IMR-90 (cell line): ENCODE measurements around the gene ZNF581. TPM values are rescaled to one million over a fixed set of nuclear protein-coding genes. Genes with fewer than 3 reads are reported as not detected.

Source experiments
- ATAC-seq: fragments of 200-7000 bp; cut with Tn5 transposase; 2 replicates; pipeline ENCODE4 v1.9.1; 2020; ENCODE audit warnings: low read depth, mild to moderate bottlenecking, moderate library complexity
- BruUV-seq: library from RNA; stranded (reverse); fragments of 400-500 nt; replicated peaks from 2 replicates; lab custom pipeline; 2021; lab: Mats Ljungman, UMichigan
- CTCF ChIA-PET: fragments of 300-600 bp; formaldehyde crosslinking; extraction: SDS; loops from one replicate; lab custom pipeline; 2021; ENCODE audit warnings: antibody characterized with exemption; lab: Yijun Ruan, JAX
- POLR2A ChIA-PET: fragments of 300-600 bp; sonication (Branson Sonifier 250); formaldehyde crosslinking; loops from one replicate; lab custom pipeline; 2022; ENCODE audit warnings: antibody characterized with exemption; ENCODE audit not compliant: unreplicated experiment; lab: Charles Lee
- DNase-seq: peaks from one replicate; pipeline ENCODE4 v3.0.0; 2013
- H2AFZ ChIP-seq: replicated peaks from 2 replicates; pipeline ENCODE3; 2013; ENCODE audit warnings: low read length, mild to moderate bottlenecking; ENCODE audit not compliant: poor library complexity
- H2AK5ac ChIP-seq: 2 replicates; pipeline ENCODE4 v1.6.1; 2013; ENCODE audit warnings: low read depth, low read length, inconsistent platforms
- H2AK9ac ChIP-seq: replicated peaks from 2 replicates; pipeline ENCODE3; 2013; ENCODE audit warnings: mild to moderate bottlenecking, low read depth, low read length, moderate library complexity; ENCODE audit not compliant: poor library complexity
- H2BK120ac ChIP-seq: 2 replicates; pipeline ENCODE4 v1.6.1; 2013; ENCODE audit warnings: low read depth, low read length, inconsistent platforms
- H2BK15ac ChIP-seq: 3 replicates; pipeline ENCODE4 v1.6.1; 2013; ENCODE audit warnings: low read depth, low read length, inconsistent platforms
- H2BK20ac ChIP-seq: 2 replicates; pipeline ENCODE4 v1.6.1; 2013; ENCODE audit warnings: low read depth, mild to moderate bottlenecking, inconsistent platforms, low read length, moderate library complexity
- H2BK5ac ChIP-seq: 2 replicates; pipeline ENCODE4 v1.6.1; 2013; ENCODE audit warnings: mild to moderate bottlenecking, low read depth, low read length, inconsistent platforms; ENCODE audit not compliant: poor library complexity, severe bottlenecking
- H3K14ac ChIP-seq: replicated peaks from 2 replicates; pipeline ENCODE4 v1.6.1; 2013; ENCODE audit warnings: low read depth, low read length, inconsistent platforms
- H3K18ac ChIP-seq: 2 replicates; pipeline ENCODE4 v1.6.1; 2013; ENCODE audit warnings: low read depth, low read length, control low read depth
- H3K23ac ChIP-seq: 2 replicates; pipeline ENCODE4 v1.6.1; 2013; ENCODE audit warnings: low read depth, low read length, inconsistent platforms
- H3K27ac ChIP-seq: 2 replicates; pipeline ENCODE4 v1.5.1; 2013; ENCODE audit warnings: mild to moderate bottlenecking, control low read depth, low read length; ENCODE audit not compliant: insufficient read depth
- H3K27me3 ChIP-seq: 2 replicates; pipeline ENCODE4 v1.6.1; 2013; ENCODE audit warnings: low read length; ENCODE audit not compliant: control insufficient read depth, insufficient read depth
- H3K36me3 ChIP-seq: 2 replicates; pipeline ENCODE4 v1.6.1; 2013; ENCODE audit warnings: low read length, mixed read lengths; ENCODE audit not compliant: control insufficient read depth, insufficient read depth
- H3K4ac ChIP-seq: 2 replicates; pipeline ENCODE4 v1.6.1; 2013; ENCODE audit warnings: low read depth, low read length, inconsistent platforms
- H3K4me1 ChIP-seq: 2 replicates; pipeline ENCODE4 v1.6.1; 2013; ENCODE audit warnings: low read length, mixed read lengths; ENCODE audit not compliant: control insufficient read depth, insufficient read depth
- H3K4me2 ChIP-seq: 2 replicates; pipeline ENCODE4 v1.6.1; 2013; ENCODE audit warnings: low read depth, mild to moderate bottlenecking, control low read depth, low read length, moderate library complexity
- H3K4me3 ChIP-seq: 2 replicates; pipeline ENCODE4 v1.5.1; 2013; ENCODE audit warnings: low read depth, mild to moderate bottlenecking, control low read depth, low read length, moderate library complexity; ENCODE audit not compliant: insufficient read depth
- H3K56ac ChIP-seq: 2 replicates; pipeline ENCODE4 v1.6.1; 2013; ENCODE audit warnings: low read length, inconsistent platforms; ENCODE audit not compliant: insufficient read depth; ENCODE audit errors: extremely low read depth
- H3K79me1 ChIP-seq, 2 experiments: 2 replicates each; pipeline ENCODE4 v1.6.1; 2013; ENCODE audit warnings: low read length in 2 of 2, inconsistent platforms in 1 of 2, low read depth in 1 of 2
- H3K9ac ChIP-seq: 2 replicates; pipeline ENCODE4 v1.6.1; 2013; ENCODE audit warnings: low read depth, low read length, control low read depth
- H3K9me1 ChIP-seq: 2 replicates; pipeline ENCODE4 v1.6.1; 2013; ENCODE audit warnings: low read length, inconsistent platforms; ENCODE audit not compliant: insufficient read depth
- H3K9me3 ChIP-seq: 2 replicates; pipeline ENCODE4 v1.6.1; 2013; ENCODE audit warnings: low read length; ENCODE audit not compliant: control insufficient read depth, insufficient read depth
- H4K20me1 ChIP-seq: 2 replicates; pipeline ENCODE4 v1.6.1; 2013; ENCODE audit warnings: low read length, inconsistent platforms; ENCODE audit not compliant: insufficient read depth
- H4K5ac ChIP-seq: 2 replicates; pipeline ENCODE4 v1.6.1; 2013; ENCODE audit warnings: mild to moderate bottlenecking, low read depth, low read length, control low read depth
- H4K8ac ChIP-seq, 2 experiments: 2 replicates each; pipeline ENCODE4 v1.6.1; 2013; ENCODE audit warnings: low read depth in 2 of 2, low read length in 2 of 2, control low read depth in 1 of 2, inconsistent platforms in 1 of 2
- H4K91ac ChIP-seq: 2 replicates; pipeline ENCODE4 v1.6.1; 2013; ENCODE audit warnings: low read depth, low read length, inconsistent platforms; ENCODE audit not compliant: insufficient read depth
- BHLHE40 ChIP-seq: fragments of 150-350 bp; IDR thresholded peaks from 2 replicates; pipeline ENCODE4 v1.6.1; 2016; ENCODE audit warnings: mild to moderate bottlenecking, low read depth, low read length
- MAFK ChIP-seq: IDR thresholded peaks from 2 replicates; pipeline ENCODE4 v1.6.1; 2012; ENCODE audit warnings: low read depth, low read length, improper control_type of control experiment
- MXI1 ChIP-seq: IDR thresholded peaks from 2 replicates; pipeline ENCODE4 v1.6.1; 2012; ENCODE audit warnings: low read depth, mild to moderate bottlenecking, low read length, moderate library complexity, borderline replicate concordance
- POLR2A ChIP-seq: IDR thresholded peaks from 2 replicates; pipeline ENCODE4 v1.6.1; 2012; ENCODE audit warnings: mild to moderate bottlenecking, low read depth, low read length
- RCOR1 ChIP-seq: IDR thresholded peaks from 2 replicates; pipeline ENCODE4 v1.6.1; 2012; ENCODE audit warnings: mild to moderate bottlenecking, low read length, improper control_type of control experiment; ENCODE audit not compliant: insufficient replicate concordance
- SMC3 ChIP-seq: fragments of 150-350 bp; IDR thresholded peaks from 2 replicates; pipeline ENCODE4 v1.6.1; 2016; ENCODE audit warnings: low read depth, mild to moderate bottlenecking, antibody characterized with exemption, low read length, moderate library complexity
- WGBS, 2 experiments: methylation state at CpG; one replicate each; pipeline versions ENCODE4 v1.1.5 to v1.1.7; 2013; ENCODE audit warnings: missing lambda C conversion rate in 2 of 2; ENCODE audit not compliant: insufficient read length in 1 of 2; ENCODE audit errors: extremely low coverage in 2 of 2; 5-methylcytosine and 5-hydroxymethylcytosine counted together
- dilution Hi-C: fragments of 300-500 bp; cut with HindIII; formaldehyde crosslinking; loops from one replicate; pipeline ENCODE4 v1.14.3; 2018; ENCODE audit warnings: low sequenced_read_pairs; ENCODE audit not compliant: unreplicated experiment
- in situ Hi-C: fragments of 300-500 bp; cut with MboI; formaldehyde crosslinking; loops from 3 replicates; pipeline ENCODE4 v1.14.3; 2019; ENCODE audit warnings: low sequenced_read_pairs, inconsistent platforms, mixed read lengths
- intact Hi-C: fragments of 100-400 bp; cut with micrococcal nuclease; formaldehyde crosslinking; loops from 2 replicates; pipeline ENCODE4 v1.10.0; 2022
- polyA plus RNA-seq, 3 experiments: library from polyadenylated mRNA; depleted of rRNA; stranded (reverse); fragments of >200 nt; gene quantifications; 2 replicates each; pipeline ENCODE4 v1.2.3, GENCODE V29; 2012; ENCODE audit warnings: low replicate concordance in 1 of 3
- total RNA-seq: library from RNA; depleted of rRNA; stranded (reverse); fragments of >200 nt; gene quantifications from 2 replicates; pipeline ENCODE4 v1.2.3, GENCODE V29; 2012

ZNF581 gene
- total and polyA plus RNA-seq, 2 of the 4 experiments (the other 2 are of a cell fraction), result 9.7 to 21.9 TPM

DNA sequence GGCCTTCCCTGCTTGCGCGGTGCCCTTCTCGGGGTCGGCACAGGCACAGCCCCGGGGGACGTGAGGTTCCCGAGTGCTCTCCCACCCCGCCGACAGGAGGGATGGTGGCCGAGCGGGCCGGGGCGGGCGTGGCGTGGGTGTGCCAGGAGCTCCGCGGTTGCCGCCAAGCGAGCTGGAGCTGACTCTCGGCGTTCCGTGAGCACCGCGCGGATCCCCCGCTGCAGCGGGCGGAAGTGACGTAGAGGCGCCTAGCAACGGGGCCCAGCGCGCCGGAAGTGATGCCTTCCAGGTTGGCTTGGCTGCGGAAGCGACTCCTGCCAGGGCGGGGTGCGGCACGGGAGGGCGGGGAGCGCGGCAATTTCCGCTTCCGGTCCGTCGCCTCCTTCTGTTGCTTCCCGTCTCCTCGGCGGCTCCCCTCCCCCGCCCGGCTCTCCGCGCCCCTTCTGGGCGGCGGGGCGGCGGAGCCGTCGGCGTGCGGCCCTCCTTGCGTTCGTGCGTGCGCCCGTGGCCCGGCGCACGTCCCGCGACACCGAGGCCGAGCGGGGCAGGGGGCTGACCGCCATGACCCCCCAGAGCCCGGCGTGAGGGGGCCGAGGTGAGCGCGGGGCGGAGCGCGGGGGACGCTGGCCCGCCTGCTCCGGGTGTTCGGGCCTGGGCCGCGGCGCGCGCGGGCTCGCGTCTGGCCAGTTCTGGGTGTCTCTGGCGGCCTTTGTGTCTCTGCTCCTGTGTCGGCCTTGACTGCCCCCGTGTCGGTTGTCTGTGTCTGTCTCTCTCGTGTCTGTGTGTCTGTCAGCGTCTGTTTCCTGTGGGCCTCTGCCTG lies 31.6 kb downstream of the ZNF581 start, which contains the start of gene EPN1 (continued):
- no peak for TF ChIP-seq SMC3
- TF ChIP-seq MAFK, result no peak
- peak; percentile 38; the same call in 1 of the 2 replicates for TF ChIP-seq POLR2A

DNA sequence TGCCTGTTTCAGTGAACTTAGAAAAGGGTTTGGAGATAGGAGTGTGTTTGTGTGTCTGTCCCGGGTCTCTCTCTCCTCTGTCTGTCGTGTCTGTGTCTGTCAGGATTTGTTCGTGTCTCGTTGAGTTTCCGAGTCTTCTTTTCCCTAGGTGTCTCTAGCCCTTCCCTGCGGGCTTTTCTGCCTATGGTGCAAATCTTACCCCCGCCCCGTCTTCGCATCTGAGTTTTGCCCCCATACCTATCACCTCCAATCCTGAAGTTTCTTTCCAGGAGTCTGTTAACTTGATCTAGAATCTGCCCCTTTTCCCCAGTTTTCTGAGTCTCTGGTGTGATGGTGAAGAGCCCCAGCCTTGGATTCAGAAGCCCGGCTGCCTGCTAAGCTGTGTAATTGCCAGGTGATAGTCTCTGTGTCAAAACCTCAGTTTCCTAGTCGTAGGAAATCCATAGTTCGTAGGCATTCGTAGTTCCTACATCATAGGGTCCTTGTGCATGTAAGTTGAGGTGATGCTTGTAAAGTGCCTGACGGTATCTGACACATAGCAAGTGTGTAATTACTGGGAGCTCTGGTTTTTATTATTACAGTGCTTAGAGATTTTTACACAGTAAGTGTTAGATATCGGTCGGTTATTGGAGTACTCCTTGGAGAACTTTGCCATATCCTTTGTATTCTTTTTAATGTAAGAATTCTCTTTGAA lies 32.4 kb downstream of the ZNF581 start:
- Histone ChIP-seq H3K4me2 (peak overlapping the region; percentile 96), H3K23ac (peak overlapping the region; percentile 73; the same call in 1 of the 2 replicates), H2AK9ac (peak overlapping the region; percentile 91), H3K56ac (peak overlapping the region; percentile 73), H3K4me1 (peaks cover 5% of the 10 kb centered on the region; the same call in 1 of the 2 replicates), H3K36me3 (peaks cover 38% of the 10 kb centered on the region), H3K9me3 (no peaks in the 10 kb centered on the region), H4K91ac (peak overlapping the region; percentile 43; the same call in 1 of the 2 replicates), H3K9ac (peak overlapping the region; percentile 98), H3K79me1 (peaks cover 13 to 64% of the 10 kb centered on the region in 2 experiments; a peak in 3 of 4 replicates), H4K5ac (peak overlapping the region; percentile 28; the same call in 1 of the 2 replicates), H3K27me3 (no peaks in the 10 kb centered on the region), H3K9me1 (peaks cover 3% of the 10 kb centered on the region; the same call in 1 of the 2 replicates), H4K20me1 (peaks cover 63% of the 10 kb centered on the region), H2BK120ac (no peak overlapping the region), H2AFZ (peak overlapping the region; percentile 94), H4K8ac (peak overlapping the region; percentile 47 to 77; a peak in 3 of 4 replicates), H3K4ac (peak overlapping the region; percentile 75), H2AK5ac (peak overlapping the region; percentile 67), H3K18ac (no peak overlapping the region), H3K4me3 (peak overlapping the region; percentile 80), H2BK20ac (no peak overlapping the region), H2BK5ac (peak overlapping the region; percentile 85), H2BK15ac (no peak overlapping the region), H3K14ac (peak overlapping the region; percentile 35), H3K27ac (peak overlapping the region; percentile 78)
- WGBS, 2 experiments, result 0% methylated on average over 1 of the region's 16 CpGs; no CpG with 5 or more reads in 1 of the 2 experiments
- in situ Hi-C loops, result loop anchor here (25.0 kb wide), 1 partner anchor 461 kb away; the partner anchor contains the start of gene ZNF444
- ChIA-PET CTCF (no interaction called here), POLR2A (no interaction called here)
- BruUV-seq, result TSS peak; percentile 53
- intact Hi-C loops, result loop anchor here (2.0 kb wide), 1 partner anchor 21 kb away; the partner anchor contains the start of gene U2AF2
- no peak for TF ChIP-seq RCOR1
- TF ChIP-seq MXI1, result no peak
- TF ChIP-seq BHLHE40, result no peak
- peak; percentile 6; the same call in 1 of the 2 replicates for TF ChIP-seq MAFK
- DNase-seq (no peak), ATAC-seq (no peak)
- dilution Hi-C loops, result no loop called here
